ENCODE results near the gene AKAP8L. TPM values are rescaled to one million over a fixed set of nuclear protein-coding genes. Genes with fewer than 3 reads are reported as not detected.
"Not testable (repeated sequence)": the region's sequence is repeated elsewhere in the genome, so short reads cannot be mapped to it uniquely, and the experiment has no call there.

AKAP8L gene
- total RNA-seq, 3 donors from 2014 or later = 74.4 to 111 (median 96.0) TPM

DNA sequence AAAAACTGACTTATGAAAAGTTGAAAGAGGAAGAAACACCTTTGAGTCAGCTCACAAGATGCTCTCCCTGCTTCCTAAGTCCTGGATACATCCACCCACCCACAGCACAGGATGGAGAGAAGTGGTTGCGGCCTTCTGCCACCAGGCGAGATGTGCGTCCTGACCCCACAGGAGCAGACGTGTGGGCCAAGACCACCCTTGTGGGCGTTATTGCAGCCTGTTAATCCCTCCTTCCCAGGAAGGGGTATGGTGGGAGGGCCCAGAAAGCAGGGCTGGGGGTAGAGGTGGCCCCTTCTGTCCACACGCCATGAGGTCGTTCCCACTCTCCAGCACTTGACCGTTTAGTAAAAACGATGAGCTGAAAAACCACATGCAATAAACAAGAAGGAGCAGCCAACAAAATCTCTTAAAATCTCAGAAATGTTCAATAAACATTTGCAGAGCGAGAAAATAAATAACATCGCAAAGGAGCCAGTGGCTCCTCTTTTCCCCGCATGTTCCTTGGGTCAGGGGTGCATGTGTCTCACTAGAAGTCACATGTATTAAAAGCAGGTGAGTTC lies 2.4 kb upstream of the AKAP8L start:
- no peak for DNase-seq
- Histone ChIP-seq H3K4me1 (ENCODE audit: low read depth) (peaks cover 16% of the 10 kb centered on the region), H3K4me3 (no peak overlapping the region), H3K36me3 (ENCODE audit: low read depth) (no peaks in the 10 kb centered on the region), H3K9me3 (peaks cover 3% of the 10 kb centered on the region)
- TF ChIP-seq, protein P1, sequence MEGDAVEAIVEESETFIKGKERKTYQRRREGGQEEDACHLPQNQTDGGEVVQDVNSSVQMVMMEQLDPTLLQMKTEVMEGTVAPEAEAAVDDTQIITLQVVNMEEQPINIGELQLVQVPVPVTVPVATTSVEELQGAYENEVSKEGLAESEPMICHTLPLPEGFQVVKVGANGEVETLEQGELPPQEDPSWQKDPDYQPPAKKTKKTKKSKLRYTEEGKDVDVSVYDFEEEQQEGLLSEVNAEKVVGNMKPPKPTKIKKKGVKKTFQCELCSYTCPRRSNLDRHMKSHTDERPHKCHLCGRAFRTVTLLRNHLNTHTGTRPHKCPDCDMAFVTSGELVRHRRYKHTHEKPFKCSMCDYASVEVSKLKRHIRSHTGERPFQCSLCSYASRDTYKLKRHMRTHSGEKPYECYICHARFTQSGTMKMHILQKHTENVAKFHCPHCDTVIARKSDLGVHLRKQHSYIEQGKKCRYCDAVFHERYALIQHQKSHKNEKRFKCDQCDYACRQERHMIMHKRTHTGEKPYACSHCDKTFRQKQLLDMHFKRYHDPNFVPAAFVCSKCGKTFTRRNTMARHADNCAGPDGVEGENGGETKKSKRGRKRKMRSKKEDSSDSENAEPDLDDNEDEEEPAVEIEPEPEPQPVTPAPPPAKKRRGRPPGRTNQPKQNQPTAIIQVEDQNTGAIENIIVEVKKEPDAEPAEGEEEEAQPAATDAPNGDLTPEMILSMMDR (IDR thresholded peaks at IDR 0.05) = no peak
- intact Hi-C loops (cut with DNase I, micrococcal nuclease) = no loop called here
- no peak for ATAC-seq

DNA sequence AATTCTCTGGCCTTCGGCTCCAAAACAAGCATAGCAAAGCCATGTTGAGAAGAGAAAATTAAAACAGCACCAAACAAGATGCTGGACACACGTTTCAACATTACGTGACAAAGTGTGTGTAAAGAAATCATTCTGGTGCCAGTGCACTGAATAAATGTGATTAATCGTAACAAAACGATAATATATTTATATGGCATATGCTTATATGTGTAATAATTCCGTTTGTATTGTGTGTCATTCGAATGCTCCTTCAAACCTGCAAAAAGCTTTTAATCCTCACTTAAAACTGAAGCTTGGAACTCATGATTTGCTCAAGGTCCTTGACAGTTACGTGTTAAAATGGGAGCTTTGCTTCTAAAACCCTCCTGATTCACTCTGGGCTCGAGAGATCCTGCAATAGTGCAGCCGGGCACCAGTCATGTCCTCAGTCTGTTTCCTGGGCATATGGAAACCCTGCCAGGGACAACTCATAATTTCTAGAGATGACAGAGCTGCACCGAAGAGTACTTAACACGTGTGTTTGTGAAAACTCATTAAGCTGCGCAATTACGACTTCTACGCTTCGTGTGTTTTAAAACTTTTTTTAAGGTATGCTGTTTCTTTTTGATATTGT lies 731 bp upstream of the AKAP8L start:
- Histone ChIP-seq H3K4me1 (ENCODE audit: low read depth) (peaks cover 16% of the 10 kb centered on the region), H3K9me3 (peaks cover 3% of the 10 kb centered on the region), H3K36me3 (ENCODE audit: low read depth) (no peaks in the 10 kb centered on the region), H3K4me3 (peak overlapping the region; percentile 98)
- ATAC-seq (no peak), DNase-seq (no peak)
- intact Hi-C loops (cut with DNase I, micrococcal nuclease) = loop anchor here in 1 of 2 donors (10.0 kb wide), 1 partner anchor 165 kb away; no protein-coding TSS in a partner anchor
- TF ChIP-seq, protein P1 (IDR thresholded peaks at IDR 0.05) = no peak

DNA sequence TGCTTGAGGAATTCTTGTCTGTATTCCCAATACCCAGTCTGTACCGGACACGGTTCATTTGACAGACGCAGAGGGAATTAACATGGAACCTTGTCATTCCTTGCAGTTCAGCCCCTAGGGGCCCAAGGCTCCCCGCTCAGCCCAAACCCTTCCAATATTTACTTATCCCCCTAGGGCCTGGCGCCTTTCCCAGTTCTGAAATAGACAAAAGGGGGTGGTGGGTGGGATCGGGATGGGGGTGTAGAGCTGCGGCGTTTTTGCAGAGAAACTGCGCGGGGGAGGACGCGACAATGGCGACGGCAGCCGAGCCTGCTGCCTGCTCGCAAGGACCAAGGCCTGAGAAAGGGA lies 583 bp downstream of the AKAP8L start:
- TF ChIP-seq, protein P1 (IDR thresholded peaks at IDR 0.05) = no peak

DNA sequence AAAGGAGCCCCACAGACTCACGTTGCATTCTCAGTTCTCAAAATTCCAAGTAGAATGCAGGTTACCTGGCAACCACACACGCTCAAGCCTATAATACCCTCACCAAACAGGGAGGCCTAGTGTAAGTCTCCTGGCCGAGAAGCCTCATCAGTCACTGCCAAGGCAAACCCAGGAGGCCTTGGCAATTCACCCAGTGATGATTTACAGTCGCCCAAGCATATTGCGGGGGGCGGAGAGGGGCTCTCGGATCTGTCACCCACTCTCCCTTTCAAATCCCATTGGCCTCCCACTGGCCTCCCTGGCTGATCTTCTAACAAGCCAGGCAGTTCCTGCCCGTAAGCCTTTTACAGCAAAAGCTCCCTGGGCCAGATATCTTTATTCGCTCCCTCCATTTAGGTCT lies 1.1 kb downstream of the AKAP8L start:
- TF ChIP-seq, protein P1 (IDR thresholded peaks at IDR 0.05) = no peak
- intact Hi-C loops (cut with DNase I, micrococcal nuclease) = loop anchor here in 1 of 2 donors (10.0 kb wide), 1 partner anchor 163 kb away; no protein-coding TSS in a partner anchor
- Histone ChIP-seq H3K36me3 (ENCODE audit: low read depth) (no peaks in the 10 kb centered on the region), H3K4me3 (peak overlapping the region; percentile 98), H3K9me3 (no peaks in the 10 kb centered on the region), H3K4me1 (ENCODE audit: low read depth) (peaks cover 22% of the 10 kb centered on the region)
- ATAC-seq = no peak
- DNase-seq = no peak

More for the DNA sequence above, 583 bp downstream of the AKAP8L start:
- peaks cover 21% of the 10 kb centered on the region for H3K4me1 ChIP-seq (ENCODE audit: low read depth)
- peak overlapping the region; percentile 98 for H3K4me3 ChIP-seq
- DNase-seq (no peak), ATAC-seq (no peak)
- no peaks in the 10 kb centered on the region for H3K36me3 ChIP-seq (ENCODE audit: low read depth)
- peaks cover 2% of the 10 kb centered on the region for H3K9me3 ChIP-seq
- intact Hi-C loops (cut with DNase I, micrococcal nuclease) = loop anchor here in 1 of 2 donors (10.0 kb wide), 1 partner anchor 163 kb away; no protein-coding TSS in a partner anchor

DNA sequence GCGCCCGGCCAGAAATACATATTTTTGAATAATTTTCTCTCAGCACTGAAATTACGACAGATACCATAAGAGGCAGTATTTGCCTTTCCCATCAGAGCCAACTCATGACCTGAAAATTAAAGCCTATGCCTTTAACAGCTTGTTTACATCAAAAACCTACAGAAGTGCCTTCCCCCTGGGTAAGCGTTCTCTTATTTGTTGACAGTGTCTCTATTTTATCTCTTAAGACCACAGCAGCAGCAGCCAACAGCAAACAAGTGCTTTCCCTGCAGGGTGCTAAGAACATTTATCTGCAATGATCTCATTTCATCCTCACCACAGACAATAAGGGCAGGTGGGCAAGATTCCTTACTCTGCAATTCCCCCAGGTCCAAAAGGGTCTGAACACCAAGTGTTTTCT lies 6.0 kb downstream of the AKAP8L start:
- no peak for DNase-seq
- TF ChIP-seq, protein P1 (IDR thresholded peaks at IDR 0.05) = no peak
- peaks cover 18% of the 10 kb centered on the region for H3K4me1 ChIP-seq (ENCODE audit: low read depth)

DNA sequence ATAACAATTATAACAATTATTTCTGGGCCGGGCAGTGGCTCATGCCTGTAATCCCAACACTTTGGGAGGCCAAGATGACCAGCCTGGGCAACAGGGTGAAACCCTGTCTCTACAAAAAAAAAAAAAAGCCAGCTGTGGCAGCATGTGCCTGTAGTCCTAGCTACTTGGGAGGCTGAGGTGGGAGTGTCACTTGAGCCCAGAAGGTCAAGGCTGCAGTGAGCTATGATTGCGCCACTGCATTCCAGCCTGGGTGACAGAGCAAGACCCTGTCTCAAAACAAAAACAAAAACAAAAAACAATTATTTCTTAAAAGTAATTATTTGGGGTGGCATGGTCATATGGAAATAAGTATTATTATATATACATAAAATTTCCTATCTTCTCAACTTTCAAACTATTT lies 7.4 kb downstream of the AKAP8L start:
- DNase-seq; H3K36me3 ChIP-seq (ENCODE audit: low read depth); H3K4me3 ChIP-seq; H3K9me3 ChIP-seq; ATAC-seq: not testable (repeated sequence)
- intact Hi-C loops (cut with DNase I, micrococcal nuclease) = loop anchor here in 1 of 2 donors (10.0 kb wide), 1 partner anchor 157 kb away; no protein-coding TSS in a partner anchor
- H3K4me1 ChIP-seq (ENCODE audit: low read depth) = peaks cover 14% of the 10 kb centered on the region

More for the DNA sequence above, 6.0 kb downstream of the AKAP8L start:
- no peak for ATAC-seq
- intact Hi-C loops (cut with DNase I, micrococcal nuclease) = loop anchor here in 1 of 2 donors (10.0 kb wide), 1 partner anchor 158 kb away; no protein-coding TSS in a partner anchor
- no peaks in the 10 kb centered on the region for H3K9me3 ChIP-seq
- no peaks in the 10 kb centered on the region for H3K36me3 ChIP-seq (ENCODE audit: low read depth)
- H3K4me3 ChIP-seq = no peak overlapping the region
